NCI-H345 treated with DMSO at 0.1 percent for 48 hours (cell line): ENCODE results near the gene MPLKIP.
"Not testable (repeated sequence)": the region's sequence is repeated elsewhere in the genome, so short reads cannot be mapped to it uniquely, and the experiment has no call there.

Experiments
- DNase-seq: peaks from one replicate; lab custom pipeline; 2025; ENCODE audit not compliant: unreplicated experiment; lab: John Stamatoyannopoulos, UW

Gene MPLKIP

GRCh38 chr7:40134428-40135316 lies at the start of gene MPLKIP, which contains the start of gene SUGCT:
Gene MPLKIP, minus strand, starts transcription at chr7:40134622. Its CDS starts 55 bp downstream, at chr7:40134567.
Gene SUGCT, plus strand, starts transcription at chr7:40135005.
- DNase-seq, result peak; percentile 86

GRCh38 chr7:40182452-40182851 lies 48.0 kb upstream of the MPLKIP start:
- no peak for DNase-seq

GRCh38 chr7:40177071-40177470 lies 42.6 kb upstream of the MPLKIP start:
- no peak for DNase-seq

- DNase-seq, result no peak
Measured at GRCh38 chr7:40175725-40176510, 41.5 kb upstream of the MPLKIP start.

- DNase-seq, result not testable (repeated sequence)
Measured at GRCh38 chr7:40175256-40175655, 40.8 kb upstream of the MPLKIP start.

GRCh38 chr7:40173121-40173520 lies 38.7 kb upstream of the MPLKIP start:
- not testable (repeated sequence) for DNase-seq

- not testable (repeated sequence) for DNase-seq
Measured at GRCh38 chr7:40168266-40168665, 33.8 kb upstream of the MPLKIP start.

- no peak for DNase-seq
Measured at GRCh38 chr7:40167291-40167690, 32.9 kb upstream of the MPLKIP start.

GRCh38 chr7:40165216-40165615 lies 30.8 kb upstream of the MPLKIP start:
- no peak for DNase-seq

- no peak for DNase-seq
Measured at GRCh38 chr7:40162516-40162915, 28.1 kb upstream of the MPLKIP start.

GRCh38 chr7:40156988-40157387 lies 22.6 kb upstream of the MPLKIP start:
- DNase-seq, result no peak

GRCh38 chr7:40151504-40151903 lies 17.1 kb upstream of the MPLKIP start:
- no peak for DNase-seq

GRCh38 chr7:40148671-40149070 lies 14.2 kb upstream of the MPLKIP start:
- no peak for DNase-seq

- DNase-seq, result not testable (repeated sequence)
Measured at GRCh38 chr7:40148247-40148580, 13.8 kb upstream of the MPLKIP start.

GRCh38 chr7:40147371-40148246 lies 13.2 kb upstream of the MPLKIP start:
- no peak for DNase-seq

GRCh38 chr7:40145596-40146130 lies 11.2 kb upstream of the MPLKIP start:
- DNase-seq, result not testable (repeated sequence)

- DNase-seq, result not testable (repeated sequence)
Measured at GRCh38 chr7:40141916-40142315, 7.5 kb upstream of the MPLKIP start.

- DNase-seq, result not testable (repeated sequence)
Measured at GRCh38 chr7:40139891-40140290, 5.5 kb upstream of the MPLKIP start.

GRCh38 chr7:40138973-40139372 lies 4.6 kb upstream of the MPLKIP start:
- no peak for DNase-seq

GRCh38 chr7:40137563-40137962 lies 3.1 kb upstream of the MPLKIP start:
- no peak for DNase-seq

- DNase-seq, result no peak
Measured at GRCh38 chr7:40135317-40135610, 842 bp upstream of the MPLKIP start.
